ENCODE measurements around the gene SLC18B1.
"Not testable (repeated sequence)": the region's sequence is repeated elsewhere in the genome, so short reads cannot be mapped to it uniquely, and the experiment has no call there.

SLC18B1 gene

DNA sequence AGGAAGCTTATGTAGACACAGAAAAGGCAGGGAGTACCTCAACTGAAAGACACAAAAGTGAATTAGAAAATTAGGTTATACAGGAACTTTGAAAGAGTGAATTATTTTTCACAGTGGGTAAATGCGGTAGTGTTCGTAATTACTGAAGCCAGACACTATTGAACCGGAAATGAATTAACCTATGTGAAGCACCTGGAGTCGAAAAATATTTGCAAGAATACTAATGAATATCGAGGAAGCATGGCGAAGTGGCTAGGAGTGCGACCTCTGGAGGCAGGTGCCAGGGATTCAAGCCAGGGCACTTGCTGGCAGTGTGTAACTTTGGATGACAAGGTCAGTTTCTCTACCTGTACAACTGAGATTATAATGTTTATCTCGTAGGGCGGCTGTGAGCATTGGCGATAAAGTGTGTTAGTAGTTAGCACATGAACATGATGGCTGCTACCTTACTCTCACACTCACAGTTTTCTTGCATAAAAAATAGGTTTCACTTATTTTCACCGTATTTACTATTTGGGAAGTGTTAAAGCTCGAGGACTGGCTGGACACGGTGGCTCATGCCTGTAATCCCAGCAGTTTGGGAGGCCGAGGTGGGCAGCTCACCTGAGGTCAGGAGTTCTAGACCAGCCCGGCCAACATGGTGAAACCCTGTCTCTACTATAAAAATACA, 567 bp upstream of the SLC18B1 start:
- DNase-seq = peak; percentile 60

DNA sequence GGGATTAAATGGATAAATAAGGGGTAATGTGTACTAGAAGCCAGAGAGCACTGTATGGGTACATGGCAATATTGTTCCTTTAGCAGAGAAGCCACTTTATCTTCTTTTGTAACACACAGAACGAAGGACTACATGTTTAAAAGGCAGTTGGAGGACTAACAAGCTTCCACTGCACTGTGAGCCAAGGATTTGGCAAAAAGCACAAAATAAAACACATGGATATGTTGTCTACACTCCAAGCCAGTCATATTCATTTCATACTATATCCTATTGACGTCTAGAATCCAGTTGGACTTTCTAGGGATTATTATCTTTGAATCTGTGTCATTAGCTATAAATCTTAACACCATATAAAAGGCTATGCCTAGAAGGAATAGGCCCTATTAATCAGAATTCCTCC, 3.0 kb downstream of the SLC18B1 start:
- DNase-seq = no peak

GRCh38 chr6:132792510-132792909, 5.9 kb downstream of the SLC18B1 start:
- DNase-seq = no peak

- DNase-seq = no peak
Observed at GRCh38 chr6:132790450-132790849, 8.0 kb downstream of the SLC18B1 start.

DNA sequence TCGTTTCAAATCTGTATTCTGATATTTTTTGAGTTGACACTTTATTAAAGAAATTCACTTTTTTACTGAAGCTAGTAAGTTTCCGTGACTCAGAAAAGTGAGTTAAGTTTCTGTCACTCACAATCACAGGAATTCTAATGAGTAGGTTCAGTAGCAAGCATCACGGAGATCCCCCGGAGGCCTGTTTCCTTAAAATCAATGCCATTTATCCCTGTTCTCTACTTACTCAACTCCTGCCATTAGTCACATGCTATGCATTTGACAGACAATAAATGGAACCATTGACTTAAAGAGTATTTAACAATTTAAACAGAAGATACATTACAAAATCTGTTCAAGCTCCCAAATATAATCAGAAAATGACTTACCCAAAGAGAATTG, 9.1 kb downstream of the SLC18B1 start:
- DNase-seq = no peak

DNA sequence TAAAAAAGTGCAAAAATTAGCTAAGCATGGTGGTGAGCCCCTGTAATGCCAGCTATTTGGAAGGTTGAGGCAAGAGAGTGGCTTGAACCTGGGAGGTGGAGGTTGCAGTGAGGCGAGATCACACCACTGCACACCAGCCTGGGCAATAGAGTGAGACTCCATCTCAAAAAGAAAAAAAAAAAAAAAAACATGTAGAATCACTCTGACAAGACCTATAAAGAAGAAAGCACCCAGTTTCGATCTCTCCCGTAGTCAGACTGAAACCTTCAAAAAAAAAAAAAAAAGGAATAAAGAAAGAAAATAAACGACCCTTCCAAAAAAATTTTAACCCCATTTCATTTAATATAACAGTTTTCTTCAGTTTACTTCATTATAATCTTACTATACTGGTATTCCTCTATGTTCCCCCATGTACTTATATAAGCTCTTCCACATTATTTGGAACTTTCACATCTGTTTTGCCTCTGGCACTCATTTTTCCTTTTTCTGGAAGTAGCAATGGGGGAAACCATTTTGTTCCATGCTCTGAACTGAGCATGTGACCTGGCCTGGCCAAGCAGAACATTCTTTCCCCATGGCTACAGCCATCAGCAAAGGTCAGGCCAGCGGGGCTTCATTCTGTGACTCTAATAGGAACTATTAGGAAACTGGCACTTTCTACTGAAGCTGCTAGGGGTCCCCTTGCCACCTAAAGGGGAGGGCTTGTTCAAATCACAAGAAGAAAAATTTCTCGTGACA, 9.6 kb downstream of the SLC18B1 start:
- no peak for DNase-seq

DNA sequence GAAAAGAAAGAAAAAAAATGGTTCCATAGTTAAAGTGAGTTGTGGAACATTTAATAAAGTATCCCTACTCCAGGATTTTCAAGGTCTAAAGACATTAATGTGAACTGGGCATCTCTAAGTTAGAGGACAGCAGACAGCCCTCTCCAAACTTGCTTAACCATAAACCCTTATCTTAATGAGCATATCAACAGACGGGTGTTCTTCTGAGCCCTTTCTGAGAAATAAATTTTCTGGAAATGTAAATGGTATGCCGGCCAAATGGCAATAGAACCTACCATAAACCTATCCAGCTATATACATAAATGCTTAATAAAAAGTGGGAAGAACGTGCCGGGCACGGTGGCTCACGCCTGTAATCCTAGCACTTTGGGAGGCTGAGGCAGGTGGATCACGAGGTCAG, 12.5 kb downstream of the SLC18B1 start:
- no peak for DNase-seq

- no peak for DNase-seq
Observed at GRCh38 chr6:132780770-132781371, 17.6 kb downstream of the SLC18B1 start.

DNA sequence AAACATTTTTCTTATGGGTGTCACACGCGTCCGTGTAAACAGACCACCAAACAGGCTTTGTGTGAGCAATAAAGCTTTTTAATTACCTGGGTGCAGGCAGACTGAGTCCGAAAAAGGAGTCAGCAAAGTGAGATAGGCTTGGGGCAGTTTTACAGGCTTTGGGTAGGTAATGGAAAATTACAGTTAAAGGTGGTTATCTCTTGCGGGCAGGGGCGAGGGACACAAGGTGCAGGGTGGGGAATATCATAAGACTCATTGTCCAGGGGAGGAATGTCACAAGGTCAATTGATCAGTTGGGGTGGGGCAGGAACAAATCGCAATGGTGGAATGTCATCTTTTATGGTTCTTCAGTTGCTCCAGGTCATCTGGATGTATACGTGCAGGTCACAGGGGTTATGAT, 20.6 kb downstream of the SLC18B1 start:
- not testable (repeated sequence) for DNase-seq

GRCh38 chr6:132768051-132768517, 30.4 kb downstream of the SLC18B1 start:
- DNase-seq = no peak

DNA sequence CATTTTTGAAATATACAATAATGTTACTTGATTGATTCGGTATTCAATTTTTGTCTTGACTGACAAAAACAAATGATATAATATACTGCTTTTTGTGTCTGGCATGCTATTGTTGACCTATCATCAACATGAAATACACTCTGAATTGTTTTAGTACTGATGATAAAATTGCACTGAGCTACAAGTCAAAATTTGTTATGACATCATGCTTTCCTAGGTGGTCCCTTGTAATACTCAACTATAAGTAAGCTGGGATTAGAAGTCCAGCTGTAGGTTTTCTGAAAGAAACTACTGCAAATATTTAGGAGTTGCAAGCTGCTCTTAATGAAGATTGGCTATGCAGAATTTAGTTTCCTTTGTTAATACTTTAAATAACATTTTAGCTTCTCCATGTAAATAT, 32.9 kb downstream of the SLC18B1 start:
- DNase-seq = no peak

GRCh38 chr6:132764370-132764769, 34.1 kb downstream of the SLC18B1 start:
- DNase-seq = no peak

GRCh38 chr6:132763269-132763668, 35.2 kb downstream of the SLC18B1 start:
- peak; percentile 45 for DNase-seq

- no peak for DNase-seq
Observed at GRCh38 chr6:132760256-132760655, 38.2 kb downstream of the SLC18B1 start.

GRCh38 chr6:132758689-132759088, 39.7 kb downstream of the SLC18B1 start:
- DNase-seq = no peak

GRCh38 chr6:132752255-132752654, 46.2 kb downstream of the SLC18B1 start:
- DNase-seq = no peak

- DNase-seq = no peak
Observed at GRCh38 chr6:132751828-132752227, 46.6 kb downstream of the SLC18B1 start.

DNA sequence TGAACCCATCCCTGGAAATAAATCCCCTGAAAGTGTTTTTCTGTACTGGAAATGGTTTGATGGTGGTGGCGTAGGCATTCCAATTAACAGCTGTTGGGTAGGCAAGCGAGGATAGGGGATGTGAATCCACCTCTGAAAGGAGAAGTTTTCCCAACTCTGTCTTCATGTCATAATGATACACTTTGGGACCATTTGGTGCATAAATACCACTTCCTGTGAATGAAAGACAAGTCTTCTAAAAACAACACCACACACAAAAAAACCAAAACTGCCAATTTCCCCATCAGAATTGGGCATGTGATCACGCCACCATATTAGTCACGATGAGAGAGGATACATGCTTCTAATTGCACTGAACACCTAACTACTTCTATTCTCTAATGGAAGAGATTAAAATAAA, 47.1 kb downstream of the SLC18B1 start:
- no peak for DNase-seq

GRCh38 chr6:132750455-132751248, 47.8 kb downstream of the SLC18B1 start:
- no peak for DNase-seq

DNA sequence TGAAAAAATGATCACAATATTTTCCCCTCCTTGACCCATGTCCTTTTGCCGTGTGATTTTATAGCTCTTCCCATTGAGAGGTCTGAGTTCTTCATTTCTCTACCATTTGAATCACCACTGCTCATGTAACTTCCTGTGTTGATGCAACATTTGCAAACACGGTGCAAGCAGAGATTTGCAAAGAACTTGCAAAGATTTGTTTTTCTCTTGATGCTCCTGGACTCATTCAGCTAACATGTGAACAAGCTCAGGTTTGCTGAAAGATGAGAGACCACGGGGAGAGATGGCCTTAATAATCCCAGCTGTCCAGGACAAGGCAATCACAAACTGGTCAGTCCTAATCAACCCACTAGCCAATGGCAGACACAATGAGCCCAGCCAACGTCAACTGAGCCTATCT, 49.3 kb downstream of the SLC18B1 start:
- DNase-seq = no peak

DNA sequence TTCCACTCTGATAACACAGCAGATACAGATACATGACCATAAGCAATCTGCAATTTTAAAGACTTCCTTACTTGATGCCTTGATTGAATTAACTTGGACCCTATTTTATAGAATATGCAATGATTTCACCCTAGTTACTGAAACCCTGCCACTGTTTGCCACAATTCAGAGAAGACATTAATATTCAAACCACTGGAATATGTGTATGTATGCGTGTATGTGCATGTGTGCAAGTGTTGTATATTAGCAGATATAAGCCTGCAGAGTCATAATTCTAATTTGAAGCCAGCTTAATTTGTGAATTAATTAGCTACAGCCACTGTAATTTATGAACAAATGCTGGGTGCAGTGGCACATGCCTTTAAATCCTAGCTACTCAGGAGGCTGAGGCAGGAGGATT, 50.0 kb downstream of the SLC18B1 start:
- DNase-seq = no peak

DNA sequence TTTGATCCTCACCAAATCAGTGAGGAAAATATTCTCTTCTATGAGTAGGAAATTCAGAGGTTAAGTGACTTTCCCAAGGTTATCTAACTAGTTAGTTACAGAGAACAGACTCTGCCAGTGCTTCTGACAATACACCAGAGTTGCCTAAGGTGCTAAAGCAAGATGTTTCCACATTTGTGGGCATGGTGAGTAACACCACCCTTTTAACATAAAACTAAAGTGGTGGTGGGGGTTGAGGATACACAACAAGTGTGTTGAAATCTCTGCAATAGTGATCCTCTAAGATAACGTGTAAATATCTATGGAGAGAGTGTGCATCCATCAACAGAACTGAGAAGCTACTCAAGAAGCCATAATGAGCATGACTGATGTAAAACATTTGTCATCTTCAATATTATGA, 52.4 kb downstream of the SLC18B1 start:
- DNase-seq = no peak

DNA sequence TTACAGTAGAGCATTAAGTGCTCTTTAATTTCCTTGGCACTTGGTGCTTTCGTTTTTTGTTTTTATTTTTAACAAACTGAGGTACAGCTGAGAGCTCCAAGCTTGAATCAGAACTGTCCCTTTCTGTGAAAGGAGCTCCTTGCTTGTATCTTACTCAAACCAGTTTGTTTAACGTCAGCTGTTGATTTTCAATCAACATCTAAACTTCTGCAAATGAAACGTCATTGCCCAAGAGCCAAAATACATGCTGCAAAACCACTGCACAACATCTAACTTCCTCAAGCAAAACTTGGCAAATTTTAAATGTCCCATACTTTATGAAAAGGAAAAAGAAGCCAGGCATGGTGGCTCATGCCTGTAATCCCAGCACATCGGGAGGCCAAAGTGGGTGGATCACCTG, 55.9 kb downstream of the SLC18B1 start:
- no peak for DNase-seq
